SU-DHL-6 (cell line): ENCODE measurements around the gene ANKRD44.

Experiments used
- EZH2phosphoT487 ChIP-seq: fragments of 200-600 bp; sonication (generic), shearing (Covaris generic); conservative IDR thresholded peaks from 2 replicates; pipeline ENCODE4 v1.6.1; 2018; ENCODE audit warnings: mild to moderate bottlenecking, antibody characterized with exemption, low read length, moderate library complexity, mixed read lengths
- TF ChIP-seq, protein P1 (sequence below): fragments of 200-600 bp; sonication (generic); IDR thresholded peaks from one replicate; pipeline ENCODE4 v1.5.1; 2017; ENCODE audit warnings: antibody characterized with exemption, mild to moderate bottlenecking, low read length, moderate library complexity; ENCODE audit not compliant: insufficient read depth, poor library complexity, severe bottlenecking

DNA sequence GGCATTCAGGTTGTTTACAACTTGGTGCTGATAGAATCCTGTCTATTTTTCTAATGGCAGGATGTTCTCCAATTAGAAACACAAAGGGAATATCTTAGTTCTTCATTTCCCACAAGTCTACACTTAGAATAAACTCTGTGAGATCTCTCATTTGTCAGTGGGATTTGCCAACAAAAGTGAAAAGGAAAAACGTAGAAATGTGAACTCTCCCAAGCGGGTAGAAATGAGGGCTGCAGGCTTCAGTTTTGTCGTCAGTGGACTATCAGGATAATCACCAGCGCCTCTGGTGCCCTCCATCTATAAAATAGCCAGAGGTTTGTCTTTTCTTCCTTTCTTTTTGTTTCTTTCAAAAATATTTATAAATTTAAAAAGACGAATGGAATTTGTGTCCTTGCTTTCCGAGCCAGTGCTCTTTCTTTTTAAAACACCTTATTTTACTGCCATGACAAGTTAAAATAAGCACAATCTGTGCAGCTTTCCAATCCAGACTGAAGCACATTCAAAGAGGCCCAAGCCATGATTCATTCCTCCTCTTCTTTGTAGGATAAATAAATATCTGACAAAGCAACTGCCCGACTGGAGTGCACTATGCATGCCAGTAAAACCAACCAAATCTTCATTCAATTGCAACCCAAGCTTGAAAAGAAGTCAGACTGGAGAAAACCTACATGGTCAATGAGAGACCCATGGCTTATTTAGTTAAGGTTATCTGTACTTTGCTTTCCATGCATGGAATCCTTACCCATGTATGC is 185.8 kb downstream of the ANKRD44 start:
- TF ChIP-seq, protein P1, sequence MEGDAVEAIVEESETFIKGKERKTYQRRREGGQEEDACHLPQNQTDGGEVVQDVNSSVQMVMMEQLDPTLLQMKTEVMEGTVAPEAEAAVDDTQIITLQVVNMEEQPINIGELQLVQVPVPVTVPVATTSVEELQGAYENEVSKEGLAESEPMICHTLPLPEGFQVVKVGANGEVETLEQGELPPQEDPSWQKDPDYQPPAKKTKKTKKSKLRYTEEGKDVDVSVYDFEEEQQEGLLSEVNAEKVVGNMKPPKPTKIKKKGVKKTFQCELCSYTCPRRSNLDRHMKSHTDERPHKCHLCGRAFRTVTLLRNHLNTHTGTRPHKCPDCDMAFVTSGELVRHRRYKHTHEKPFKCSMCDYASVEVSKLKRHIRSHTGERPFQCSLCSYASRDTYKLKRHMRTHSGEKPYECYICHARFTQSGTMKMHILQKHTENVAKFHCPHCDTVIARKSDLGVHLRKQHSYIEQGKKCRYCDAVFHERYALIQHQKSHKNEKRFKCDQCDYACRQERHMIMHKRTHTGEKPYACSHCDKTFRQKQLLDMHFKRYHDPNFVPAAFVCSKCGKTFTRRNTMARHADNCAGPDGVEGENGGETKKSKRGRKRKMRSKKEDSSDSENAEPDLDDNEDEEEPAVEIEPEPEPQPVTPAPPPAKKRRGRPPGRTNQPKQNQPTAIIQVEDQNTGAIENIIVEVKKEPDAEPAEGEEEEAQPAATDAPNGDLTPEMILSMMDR: no peak
- no peak for TF ChIP-seq EZH2phosphoT487
